VCaP (cell line): ENCODE data around the gene RPL22.

ENCODE experiments used
- H3K27ac ChIP-seq: fragments of 450-650 bp; 2 replicates; pipeline ENCODE4 v1.5.1; 2017
- CTCF ChIP-seq: fragments of 450-650 bp; conservative IDR thresholded peaks from 2 replicates; pipeline ENCODE4 v1.5.1; 2017; ENCODE audit warnings: mild to moderate bottlenecking, moderate library complexity

Gene RPL22

GRCh38 chr1:6140413-6140812 is 59.0 kb downstream of the RPL22 start:
- no peak for TF ChIP-seq CTCF
- no peak overlapping the region for H3K27ac ChIP-seq

GRCh38 chr1:6137758-6138157 is 61.6 kb downstream of the RPL22 start:
- no peak overlapping the region for H3K27ac ChIP-seq
- TF ChIP-seq CTCF, result no peak

GRCh38 chr1:6136516-6137220 is 62.7 kb downstream of the RPL22 start:
- TF ChIP-seq CTCF, result no peak
- no peak overlapping the region for H3K27ac ChIP-seq
